DMS79 treated with DMSO at 0.1 percent for 48 hours (cell line): ENCODE results near the gene DLK1.

Experiments
- DNase-seq: peaks from one replicate; lab custom pipeline; 2025; lab: John Stamatoyannopoulos, UW

The DLK1 gene

DNA sequence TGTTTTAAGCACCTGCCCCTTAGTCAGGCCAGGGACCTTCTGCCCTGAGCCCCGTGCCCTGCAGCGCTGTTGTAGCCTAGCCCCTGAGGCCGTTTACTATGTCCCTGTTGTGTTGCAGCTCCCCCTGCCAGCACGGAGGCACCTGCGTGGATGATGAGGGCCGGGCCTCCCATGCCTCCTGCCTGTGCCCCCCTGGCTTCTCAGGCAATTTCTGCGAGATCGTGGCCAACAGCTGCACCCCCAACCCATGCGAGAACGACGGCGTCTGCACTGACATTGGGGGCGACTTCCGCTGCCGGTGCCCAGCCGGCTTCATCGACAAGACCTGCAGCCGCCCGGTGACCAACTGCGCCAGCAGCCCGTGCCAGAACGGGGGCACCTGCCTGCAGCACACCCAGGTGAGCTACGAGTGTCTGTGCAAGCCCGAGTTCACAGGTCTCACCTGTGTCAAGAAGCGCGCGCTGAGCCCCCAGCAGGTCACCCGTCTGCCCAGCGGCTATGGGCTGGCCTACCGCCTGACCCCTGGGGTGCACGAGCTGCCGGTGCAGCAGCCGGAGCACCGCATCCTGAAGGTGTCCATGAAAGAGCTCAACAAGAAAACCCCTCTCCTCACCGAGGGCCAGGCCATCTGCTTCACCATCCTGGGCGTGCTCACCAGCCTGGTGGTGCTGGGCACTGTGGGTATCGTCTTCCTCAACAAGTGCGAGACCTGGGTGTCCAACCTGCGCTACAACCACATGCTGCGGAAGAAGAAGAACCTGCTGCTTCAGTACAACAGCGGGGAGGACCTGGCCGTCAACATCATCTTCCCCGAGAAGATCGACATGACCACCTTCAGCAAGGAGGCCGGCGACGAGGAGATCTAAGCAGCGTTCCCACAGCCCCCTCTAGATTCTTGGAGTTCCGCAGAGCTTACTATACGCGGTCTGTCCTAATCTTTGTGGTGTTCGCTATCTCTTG is 7.6 kb downstream of the DLK1 start:
- DNase-seq, result no peak

DNA sequence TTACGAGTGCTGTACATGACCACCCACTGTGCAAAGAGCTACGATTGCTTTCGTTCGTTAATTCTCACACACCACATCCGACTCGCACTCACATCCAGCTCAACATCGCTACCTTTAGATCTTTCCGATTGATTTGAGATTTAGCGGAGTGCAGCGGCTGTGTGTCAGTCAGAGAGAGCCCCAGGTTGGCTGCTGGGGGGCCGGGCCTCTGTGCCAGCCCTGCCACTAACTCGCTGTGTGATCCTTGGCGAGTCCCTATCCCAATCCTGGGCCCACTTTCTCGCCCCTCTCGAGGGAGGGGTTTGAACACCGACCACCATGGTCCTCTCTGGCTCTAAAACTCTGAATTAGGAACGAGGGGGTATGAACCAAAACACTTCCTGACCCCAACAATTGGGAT is 8.6 kb downstream of the DLK1 start:
- DNase-seq, result no peak

DNA sequence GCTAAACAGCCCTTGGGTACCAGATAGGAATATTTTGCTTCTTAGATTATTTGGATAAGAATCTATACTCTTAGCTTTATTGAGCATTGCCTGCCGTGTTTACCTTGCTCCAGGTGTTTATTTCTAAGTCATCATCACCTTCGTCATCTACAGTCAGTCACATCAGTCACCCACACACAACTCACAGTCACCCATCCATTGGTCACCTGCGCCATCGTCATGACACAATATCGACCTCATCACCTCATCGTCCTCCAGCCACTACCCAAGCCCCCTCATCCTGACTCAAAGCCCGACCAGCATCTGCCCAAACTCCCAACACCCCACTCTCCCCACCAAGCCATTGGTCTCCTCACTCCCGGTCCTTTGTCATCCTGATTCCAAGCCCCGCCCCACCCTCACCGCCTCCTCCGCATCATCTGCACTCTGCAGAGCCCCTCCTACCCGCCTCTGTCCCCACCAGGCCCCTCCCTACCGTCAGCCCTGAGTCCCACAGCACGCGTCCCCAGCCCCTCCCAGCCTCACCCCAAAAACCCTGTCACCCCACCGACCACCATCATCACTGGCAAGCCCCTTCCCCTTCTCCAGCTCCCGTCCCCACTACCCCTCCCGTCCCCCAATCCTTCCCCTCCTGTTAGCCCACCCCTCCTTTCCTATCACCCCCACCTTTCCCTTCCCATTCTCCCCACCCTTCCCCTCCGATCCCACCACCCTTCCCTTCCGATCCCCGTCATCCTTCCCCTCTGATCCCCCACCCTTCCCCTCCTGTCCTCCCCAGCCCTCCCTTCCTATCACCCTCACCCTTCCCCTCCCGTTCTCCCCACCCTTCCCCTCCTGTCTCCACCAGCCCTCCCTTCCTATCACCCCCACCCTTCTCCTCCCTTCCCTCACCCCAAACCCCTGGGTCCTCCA is 9.8 kb downstream of the DLK1 start:
- DNase-seq, result no peak

DNA sequence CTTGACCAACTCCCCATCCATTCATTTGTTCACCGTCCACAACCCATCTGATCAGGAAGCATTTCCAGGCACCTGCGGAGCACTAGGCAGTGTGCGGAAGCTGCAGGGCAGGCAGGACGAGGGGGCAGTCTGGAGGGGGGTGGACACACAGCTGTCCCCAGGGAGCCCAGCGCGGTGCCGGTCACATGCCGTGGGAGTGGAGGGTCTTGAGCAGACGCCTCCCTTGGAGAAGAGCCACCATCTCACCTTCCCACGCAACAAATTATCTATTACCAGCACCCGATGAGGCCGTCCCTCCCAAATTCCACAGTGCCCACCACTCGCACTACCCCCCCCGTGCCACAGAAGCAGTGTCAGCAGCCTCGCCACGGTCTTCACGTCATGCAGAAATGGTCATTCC is 10.8 kb downstream of the DLK1 start:
- DNase-seq, result no peak

DNA sequence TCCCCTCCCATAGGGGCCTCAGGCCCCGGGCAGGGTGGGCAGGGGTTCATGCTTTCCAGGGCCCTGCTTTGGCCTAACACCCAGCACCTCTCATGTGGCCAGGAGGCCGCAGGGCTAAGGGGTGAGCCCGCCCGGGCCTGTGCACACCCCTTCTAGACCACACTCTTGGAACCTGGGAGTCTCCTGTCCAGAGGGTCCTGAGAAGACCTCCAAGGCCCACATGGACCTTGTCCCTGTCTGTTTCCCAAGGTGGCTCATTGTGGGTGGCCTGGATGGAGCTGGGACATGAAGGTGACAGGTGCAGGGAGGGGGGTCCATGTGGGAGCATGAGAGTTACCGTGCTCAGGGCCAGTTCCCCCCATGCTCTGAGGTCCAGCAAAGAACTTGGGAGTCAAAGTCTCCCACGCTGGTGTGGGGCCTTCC is 11.6 kb downstream of the DLK1 start:
- DNase-seq, result no peak

DNA sequence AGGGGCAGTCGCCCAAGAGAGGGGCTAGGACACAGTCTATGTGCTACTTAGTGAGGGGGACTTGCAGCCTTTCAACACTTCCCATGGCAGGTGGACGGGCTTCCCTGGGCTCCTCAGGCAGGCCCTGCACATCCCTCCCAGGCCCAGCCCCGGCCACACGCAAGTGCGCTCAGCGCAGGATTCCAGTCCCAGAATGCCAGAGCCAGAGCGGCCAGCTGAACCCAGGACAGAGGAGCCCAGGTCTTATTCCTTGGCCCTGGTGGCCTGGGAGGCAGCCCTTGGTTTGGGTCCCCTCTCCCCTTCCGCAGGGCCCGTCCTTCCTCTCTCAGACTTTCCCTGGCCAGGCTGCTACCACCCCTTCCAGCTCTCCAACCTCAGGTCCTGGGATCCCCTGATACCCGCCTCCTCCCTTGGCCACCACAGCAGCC is 12.0 kb downstream of the DLK1 start:
- DNase-seq, result no peak

DNA sequence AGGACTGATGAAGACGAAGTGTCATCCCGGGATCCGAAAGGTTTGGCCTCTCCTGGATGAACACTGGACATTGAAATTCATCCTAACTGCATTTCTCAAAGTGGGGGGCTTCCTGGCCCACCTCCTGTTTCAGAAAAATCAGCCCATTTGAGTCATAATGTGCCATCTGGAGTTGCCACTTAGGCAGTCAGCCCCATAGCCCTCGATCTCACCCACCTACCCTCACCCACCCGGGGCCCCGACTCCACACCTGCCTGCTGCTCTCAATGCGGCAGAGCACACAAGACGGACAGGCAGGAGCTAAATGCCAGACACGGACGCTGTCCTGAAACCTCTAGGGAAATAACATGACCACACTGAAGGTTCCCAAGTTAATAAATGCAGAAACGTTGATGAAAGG is 12.6 kb downstream of the DLK1 start:
- no peak for DNase-seq

DNA sequence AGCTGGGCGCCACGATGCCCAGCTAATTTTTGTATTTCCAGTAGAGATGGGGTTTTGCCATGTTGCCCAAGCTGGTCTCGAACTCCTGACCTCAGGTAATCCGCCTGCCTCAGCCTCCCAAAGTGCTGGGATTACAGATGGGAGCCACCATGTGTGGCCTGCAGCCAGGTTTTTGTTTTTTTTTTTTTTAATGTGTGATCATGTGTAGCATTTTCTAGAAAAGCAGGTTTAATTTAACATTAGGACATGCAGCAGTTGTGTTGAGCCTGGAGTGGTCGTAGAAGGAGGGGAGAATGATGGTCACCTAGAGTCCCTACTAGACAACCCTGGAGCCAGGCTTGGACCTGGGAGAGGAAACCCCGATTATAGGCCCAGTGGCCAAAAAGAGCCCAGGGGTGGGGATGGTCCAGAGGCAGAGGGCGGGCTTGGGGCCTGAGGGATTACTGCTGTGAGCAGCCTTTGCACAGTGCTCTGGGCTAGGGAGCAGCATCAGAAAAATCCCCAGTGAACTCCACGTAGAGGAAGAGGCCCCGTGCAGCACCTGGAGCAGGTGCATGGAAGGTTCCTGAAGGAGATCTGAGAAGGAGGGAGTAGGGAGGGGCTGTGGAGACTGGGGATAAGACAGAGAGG is 13.6 kb downstream of the DLK1 start:
- DNase-seq, result no peak

DNA sequence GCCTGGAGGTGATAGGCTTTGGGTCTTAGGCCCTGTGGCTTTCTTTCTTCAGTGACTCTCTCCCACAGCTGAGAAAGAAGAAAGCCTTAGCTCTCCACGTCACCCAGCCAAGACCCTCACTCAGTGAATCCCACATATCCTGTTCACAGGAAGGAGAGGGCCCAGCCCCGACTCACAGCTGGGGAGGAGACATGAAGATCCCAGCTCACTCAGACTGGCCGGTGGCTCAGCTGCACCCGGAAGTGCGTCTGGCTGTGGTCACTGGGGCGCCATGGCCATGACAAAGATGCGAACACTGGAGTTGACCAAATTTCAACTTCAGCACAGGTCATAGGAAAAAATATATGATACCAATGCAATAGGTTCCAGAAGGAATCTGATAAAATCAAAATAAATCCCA is 14.2 kb downstream of the DLK1 start:
- no peak for DNase-seq

DNA sequence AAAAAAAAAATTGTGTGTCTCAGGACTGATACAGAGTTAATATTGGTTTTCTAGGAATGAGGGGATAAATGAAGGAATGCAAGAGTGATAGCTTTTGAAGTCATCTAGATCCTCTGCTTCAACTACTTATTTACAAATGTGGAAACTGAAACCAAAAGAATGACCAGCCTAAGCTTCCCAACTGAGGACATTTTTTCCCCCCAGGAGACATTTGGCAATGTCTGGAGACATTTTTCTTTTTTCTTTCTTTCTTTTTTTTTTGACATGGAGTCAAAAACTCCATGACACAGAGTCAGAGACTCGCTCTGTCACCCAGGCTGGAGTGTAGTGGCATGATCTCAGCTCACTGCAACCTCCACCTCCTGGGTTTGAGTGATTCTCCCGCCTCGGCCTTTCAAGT is 15.3 kb downstream of the DLK1 start:
- DNase-seq, result no peak

DNA sequence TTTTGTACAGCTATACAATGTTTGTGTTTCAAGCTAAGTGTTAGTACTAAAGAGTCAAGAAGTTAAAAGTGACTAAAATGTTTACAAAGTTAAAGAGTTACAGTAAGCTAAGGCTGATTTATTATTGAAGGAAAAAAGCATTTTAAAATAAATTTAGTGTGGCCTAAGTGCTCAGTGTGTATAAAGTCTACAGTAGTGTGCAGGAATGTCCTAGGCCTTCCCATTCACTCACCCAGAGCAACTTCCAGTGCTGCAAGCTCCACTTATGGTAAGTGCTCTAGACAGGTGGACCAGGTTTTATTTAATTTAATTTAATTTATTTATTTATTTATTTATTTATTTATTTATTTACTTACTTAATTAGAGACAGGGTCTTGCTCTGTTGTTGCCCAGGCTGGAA is 19.6 kb downstream of the DLK1 start:
- no peak for DNase-seq

DNA sequence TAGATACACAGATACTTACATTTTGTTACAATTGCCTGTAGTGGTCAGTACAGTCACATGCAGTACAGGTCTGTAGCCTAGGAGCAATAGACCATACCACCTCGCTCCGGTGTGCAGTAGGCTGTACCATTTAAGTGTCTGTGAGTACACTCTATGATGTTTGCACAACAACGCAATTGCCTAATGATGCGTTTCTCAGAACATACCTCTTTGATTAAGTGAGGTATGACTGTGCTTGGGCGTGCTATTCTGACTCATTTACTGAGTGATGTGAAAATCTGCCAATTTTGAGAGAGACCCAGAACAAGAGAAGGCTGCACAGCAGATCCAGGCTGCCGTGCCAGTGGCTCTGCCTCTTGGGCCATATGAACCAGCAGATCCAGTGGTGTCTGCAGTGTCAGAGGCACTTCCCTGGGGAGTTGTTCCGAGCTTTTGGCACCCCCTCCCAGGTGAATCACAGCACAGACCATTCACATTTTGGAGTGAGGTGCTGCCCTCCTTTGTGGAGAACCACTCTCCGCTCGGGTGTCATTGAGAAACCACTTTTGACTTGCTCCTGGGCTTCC is 20.4 kb downstream of the DLK1 start:
- DNase-seq, result peak; percentile 99

DNA sequence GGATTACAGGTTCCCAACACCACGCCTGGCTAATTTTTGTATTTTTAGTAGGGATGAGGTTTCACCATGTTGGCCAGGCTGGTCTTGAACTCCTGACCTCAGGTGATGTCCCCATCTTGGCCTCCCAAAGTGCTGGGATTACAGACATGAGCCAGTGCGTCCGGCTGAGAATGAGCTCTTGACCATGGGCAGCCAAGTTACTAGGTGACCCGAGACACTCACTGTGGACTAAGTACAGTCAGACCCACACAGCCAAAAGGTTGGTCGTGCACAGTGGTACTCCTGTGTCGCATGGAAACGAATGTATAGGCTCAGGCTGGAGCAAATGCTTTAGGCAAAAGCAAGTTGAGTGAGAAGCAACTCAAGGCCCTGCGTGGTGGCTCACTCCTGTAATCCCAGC is 21.0 kb downstream of the DLK1 start:
- DNase-seq, result no peak

DNA sequence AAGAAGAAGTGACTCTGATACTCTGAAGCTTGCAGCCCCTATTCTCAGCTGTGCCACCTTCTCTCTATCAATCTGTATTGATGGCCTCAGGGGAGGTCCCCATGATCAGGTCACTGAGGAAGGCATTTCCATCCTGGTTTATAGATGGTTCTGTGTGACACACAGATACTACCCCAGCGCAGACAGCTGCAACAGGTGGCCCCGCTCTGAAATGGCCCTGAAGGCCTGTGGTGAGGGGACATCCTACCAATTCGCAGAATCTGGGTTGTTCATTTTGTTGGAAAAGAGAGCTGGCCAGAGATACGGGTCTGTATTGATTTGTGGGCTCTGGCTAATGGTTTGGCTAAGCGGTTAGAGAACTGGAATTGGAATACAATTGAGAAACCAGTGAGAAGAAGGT is 21.7 kb downstream of the DLK1 start:
- DNase-seq, result no peak

DNA sequence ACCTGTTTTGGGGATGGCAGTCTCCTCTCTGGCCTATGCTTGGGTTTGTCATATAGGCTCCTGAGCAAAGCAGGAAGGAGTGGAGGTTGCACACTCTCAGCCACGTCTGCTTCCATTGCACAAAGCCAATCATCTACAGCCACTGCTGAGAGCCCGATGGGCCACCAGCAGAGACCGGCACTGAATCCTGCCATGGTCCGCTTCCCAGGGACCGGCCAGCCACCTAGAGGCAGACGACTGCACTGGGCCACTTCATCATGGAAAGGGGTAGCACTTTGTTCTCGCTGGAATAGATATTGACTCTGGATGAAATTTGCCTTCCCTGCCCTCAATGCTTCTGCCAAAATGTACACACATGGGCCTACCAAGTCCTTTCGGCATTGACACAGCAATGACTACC is 22.3 kb downstream of the DLK1 start:
- no peak for DNase-seq

DNA sequence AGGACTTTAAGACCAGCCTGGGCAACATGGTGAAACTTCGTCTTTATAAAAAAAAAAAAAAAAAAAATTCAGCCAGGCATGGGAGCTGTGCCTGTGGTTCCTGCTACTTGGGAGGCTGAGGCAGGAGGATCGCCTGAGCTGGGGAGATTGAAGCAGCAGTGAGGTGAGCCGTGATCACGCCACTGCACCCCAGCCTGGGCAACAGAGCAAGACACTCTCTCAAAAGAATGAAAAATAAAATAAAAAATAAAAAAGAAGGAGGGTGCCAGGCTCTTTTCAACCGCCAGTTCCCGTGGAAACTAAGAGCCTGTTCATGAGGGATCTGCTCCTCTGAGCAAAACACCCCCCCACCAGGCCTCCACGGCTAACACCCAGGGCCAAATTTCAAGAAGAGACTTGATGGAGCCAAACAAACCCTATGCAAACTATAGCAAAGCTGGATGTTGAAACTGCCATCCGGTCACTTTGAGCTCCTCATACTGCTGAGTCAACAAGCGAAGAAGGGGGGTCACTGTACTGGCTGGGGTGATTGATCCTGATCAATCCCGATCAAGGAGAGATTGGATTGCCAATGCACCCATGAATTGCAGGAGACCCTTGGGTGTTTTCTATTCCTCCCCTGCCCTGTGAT is 23.4 kb downstream of the DLK1 start:
- DNase-seq, result no peak

DNA sequence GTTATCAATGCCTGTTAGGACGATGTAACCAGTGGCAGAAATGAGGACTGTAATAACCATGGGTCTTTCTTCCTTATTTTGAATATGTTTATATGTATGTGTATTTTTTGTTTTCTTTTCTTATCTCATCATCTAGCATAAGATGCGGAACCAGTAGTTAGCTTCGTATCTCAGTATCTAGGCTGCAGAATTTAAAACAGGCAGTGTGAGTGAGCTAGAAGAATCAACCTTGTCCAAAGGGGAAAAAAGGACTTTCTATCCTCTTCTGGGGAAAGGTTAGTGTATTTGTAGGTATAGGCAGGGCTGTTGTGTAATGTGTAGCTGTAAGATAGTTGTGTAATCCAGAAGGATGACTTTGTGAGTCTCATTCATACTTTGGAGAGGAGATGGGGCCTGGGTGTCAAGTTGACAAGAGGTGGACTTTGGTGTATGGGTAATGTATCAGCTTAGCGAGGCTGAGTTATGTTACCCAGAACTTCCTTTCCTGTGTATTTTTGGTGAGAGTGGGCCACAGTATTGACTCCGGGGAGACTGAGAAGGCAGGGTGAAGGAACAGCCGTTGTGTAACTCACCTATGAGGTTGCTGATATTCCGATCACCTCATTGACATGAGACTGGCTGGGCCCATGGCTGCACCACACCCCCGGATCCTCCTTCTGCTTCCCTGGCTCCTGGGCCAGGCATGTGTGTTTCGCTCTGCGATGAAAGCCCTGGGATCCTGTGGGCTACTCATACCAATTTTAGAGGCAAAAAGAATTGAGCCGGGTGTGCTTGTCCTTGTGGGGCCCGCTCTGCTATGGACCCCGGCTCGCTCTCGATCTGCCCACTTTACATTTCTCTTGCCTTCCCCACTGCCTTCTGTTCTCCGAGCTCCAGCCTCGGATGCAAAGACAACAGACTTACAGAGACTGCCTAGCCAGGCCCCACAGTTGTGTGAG is 24.3 kb downstream of the DLK1 start:
- DNase-seq, result no peak

DNA sequence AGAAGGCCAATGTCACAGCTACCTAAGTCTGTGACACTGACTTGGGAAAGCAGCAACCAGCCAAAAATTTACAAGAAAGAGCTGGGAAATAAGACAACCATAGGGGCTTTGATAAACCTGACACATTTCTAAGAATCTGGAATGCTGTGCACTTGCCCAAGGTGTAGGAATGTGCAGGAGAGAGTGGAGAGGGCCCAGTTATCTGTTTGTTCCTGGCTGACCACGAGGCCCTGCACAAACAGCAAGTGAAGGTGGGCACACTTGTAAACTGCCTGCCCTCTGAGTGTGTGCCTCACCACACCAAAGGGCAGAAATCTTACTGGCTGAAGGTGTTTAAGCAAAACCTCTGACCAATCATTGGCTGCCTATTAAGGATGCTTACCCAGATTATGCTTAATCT is 27.3 kb downstream of the DLK1 start:
- no peak for DNase-seq

DNA sequence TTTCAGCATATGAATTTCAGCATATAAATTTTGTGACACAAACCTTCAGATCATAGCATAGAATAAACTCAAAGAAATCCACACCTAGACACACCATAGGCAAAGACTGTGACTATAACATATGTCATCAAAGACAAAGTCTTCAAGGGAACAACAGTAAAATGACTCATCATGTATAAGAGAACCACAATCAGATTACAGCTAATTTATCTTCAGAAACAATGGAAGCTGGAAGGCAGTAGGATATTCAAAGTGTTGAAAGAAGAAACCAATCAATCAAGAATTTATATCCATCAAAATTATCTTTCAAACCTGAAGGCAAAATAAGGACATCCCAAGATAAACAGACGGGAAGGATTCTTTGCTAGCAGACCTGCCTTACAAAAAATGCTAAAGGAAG is 29.0 kb downstream of the DLK1 start:
- no peak for DNase-seq

DNA sequence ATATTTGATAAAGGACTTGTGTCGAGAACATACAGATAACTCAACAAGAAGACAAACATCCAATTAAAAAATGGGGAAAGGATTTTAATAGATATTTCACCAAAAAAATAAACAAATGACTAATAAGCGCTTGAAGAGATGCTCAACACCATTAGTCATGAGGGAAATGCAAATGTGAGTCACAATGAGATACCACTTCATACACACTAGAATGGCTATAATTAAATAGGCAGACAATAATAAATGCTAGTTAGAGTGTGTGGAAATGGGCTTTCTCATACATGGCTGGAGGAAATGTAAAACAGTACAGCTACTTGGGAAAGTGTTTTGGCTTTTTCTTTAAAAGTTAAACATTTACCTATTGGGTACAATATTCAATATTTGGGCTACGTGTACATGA is 34.8 kb downstream of the DLK1 start:
- DNase-seq, result no peak

DNA sequence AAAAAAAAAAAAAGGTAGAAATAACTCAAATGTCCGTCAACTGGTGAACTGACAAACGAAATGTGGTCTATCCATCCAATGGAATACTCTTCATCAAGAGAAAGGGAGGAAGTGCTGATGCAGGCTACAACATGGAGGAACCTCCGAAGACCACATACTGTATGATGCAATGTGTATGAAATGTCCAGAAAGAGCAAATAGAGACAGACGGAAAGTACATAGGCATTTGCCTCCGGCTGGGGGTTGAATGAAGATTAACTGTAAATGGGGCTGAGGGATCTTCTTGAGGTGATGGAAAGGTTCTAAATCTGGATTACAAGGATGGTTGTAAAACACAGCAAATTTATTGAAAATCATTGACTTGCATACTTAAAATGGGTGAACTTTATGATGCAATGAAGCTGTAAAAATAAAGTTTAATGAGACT is 35.4 kb downstream of the DLK1 start:
- DNase-seq, result no peak
